Renal cortex interstitium (tissue), 15 donors: ENCODE measurements around the gene LRRFIP1. TPM values are rescaled to one million over a fixed set of nuclear protein-coding genes. Genes with fewer than 3 reads are reported as not detected.

Source experiments
- DNase-seq, 11 donors: peaks; one replicate each; pipeline ENCODE4 v3.0.0-alpha.2; 2013; ENCODE audit warnings: low read depth in 9 of 11, low spot score in 4 of 11; ENCODE audit errors: extremely low read depth in 1 of 11
- long read RNA-seq, 16 experiments: transcript quantifications; one replicate each; lab custom pipeline, GENCODE V29; 2026
- polyA plus RNA-seq, 3 donors: library from polyadenylated mRNA; unstranded; fragments of 120-200 nt; gene quantifications; one replicate each; pipeline ENCODE4 v1.2.1, GENCODE V29; 2013; ENCODE audit not compliant: insufficient read length in 3 of 3

LRRFIP1 gene
- 100 to 1,000 TPM in 1 of 3 donors, 10 to 100 TPM in 2; 76.2 to 104 (median 94.4) TPM for polyA plus RNA-seq
- long read RNA-seq, donor 1, partial matches to known transcripts = 17 of 24 reads
- long read RNA-seq, donor 1, other reads (novel, unspliced or antisense) = 5 of 24 reads
- long read RNA-seq, donor 2, full-length matches to known transcripts = 7 of 32 reads
- long read RNA-seq, donor 2, partial matches to known transcripts = 25 of 32 reads
- long read RNA-seq, donor 2, other reads (novel, unspliced or antisense) = 0 of 32 reads
- long read RNA-seq, donor 3, full-length matches to known transcripts = 9 of 16 reads
- long read RNA-seq, donor 3, partial matches to known transcripts = 0 of 16 reads
- long read RNA-seq, donor 3, other reads (novel, unspliced or antisense) = 7 of 16 reads
- long read RNA-seq, donor 4, transcript LRRFIP1-202 (8 exons, 3,709 nt) = major isoform, 12 of 12 reads
- long read RNA-seq, donor 4, partial matches to known transcripts = 0 of 12 reads
- long read RNA-seq, donor 4, other reads (novel, unspliced or antisense) = 0 of 12 reads
- long read RNA-seq, donor 5 = 0 reads
- long read RNA-seq, donor 6, transcript LRRFIP1-202 (8 exons, 3,709 nt) = major isoform, 8 of 67 reads
- long read RNA-seq, donor 6, partial matches to known transcripts = 56 of 67 reads
- long read RNA-seq, donor 6, other reads (novel, unspliced or antisense) = 0 of 67 reads
- long read RNA-seq, donor 7, partial matches to known transcripts = 19 of 30 reads
- long read RNA-seq, donor 7, other reads (novel, unspliced or antisense) = 6 of 30 reads
- long read RNA-seq, donor 8, transcript LRRFIP1-202 (8 exons, 3,709 nt) = major isoform, 6 of 62 reads
- long read RNA-seq, donor 8, partial matches to known transcripts = 47 of 62 reads
- long read RNA-seq, donor 8, other reads (novel, unspliced or antisense) = 5 of 62 reads
- long read RNA-seq, donor 9, transcript LRRFIP1-202 (8 exons, 3,709 nt) = major isoform, 9 of 9 reads
- long read RNA-seq, donor 9, partial matches to known transcripts = 0 of 9 reads
- long read RNA-seq, donor 9, other reads (novel, unspliced or antisense) = 0 of 9 reads
- long read RNA-seq, donor 10, transcript LRRFIP1-202 (8 exons, 3,709 nt) = major isoform, 6 of 18 reads
- long read RNA-seq, donor 10, partial matches to known transcripts = 6 of 18 reads
- long read RNA-seq, donor 10, other reads (novel, unspliced or antisense) = 6 of 18 reads
- long read RNA-seq, donor 11, transcript LRRFIP1-202 (8 exons, 3,709 nt) = major isoform, 6 of 29 reads
- long read RNA-seq, donor 11, partial matches to known transcripts = 13 of 29 reads
- long read RNA-seq, donor 11, other reads (novel, unspliced or antisense) = 10 of 29 reads
- long read RNA-seq, donor 12, partial matches to known transcripts = 0 of 1 reads
- long read RNA-seq, donor 12, other reads (novel, unspliced or antisense) = 0 of 1 reads
- long read RNA-seq, donor 13, partial matches to known transcripts = 41 of 44 reads
- long read RNA-seq, donor 13, other reads (novel, unspliced or antisense) = 0 of 44 reads
- long read RNA-seq, donor 14, partial matches to known transcripts = 7 of 9 reads
- long read RNA-seq, donor 14, other reads (novel, unspliced or antisense) = 0 of 9 reads
- long read RNA-seq, donor 15, partial matches to known transcripts = 0 of 2 reads
- long read RNA-seq, donor 15, other reads (novel, unspliced or antisense) = 0 of 2 reads
- long read RNA-seq, donor 16, transcript LRRFIP1-202 (8 exons, 3,709 nt) = major isoform, 17 of 92 reads
- long read RNA-seq, donor 16, partial matches to known transcripts = 52 of 92 reads
- long read RNA-seq, donor 16, other reads (novel, unspliced or antisense) = 23 of 92 reads

GRCh38 chr2:237627441-237628246, at the start of gene LRRFIP1:
Gene LRRFIP1, plus strand, starts transcription at chr2:237627587. Its CDS starts 58 bp downstream, at chr2:237627645.
- peak in 1 of 11 donors; percentile 35 for DNase-seq

GRCh38 chr2:237577956-237578870, 49.2 kb upstream of the LRRFIP1 start:
- no peak for DNase-seq

- DNase-seq = no peak
Observed at GRCh38 chr2:237581326-237581725, 46.1 kb upstream of the LRRFIP1 start.

GRCh38 chr2:237581751-237582746, 45.3 kb upstream of the LRRFIP1 start:
- DNase-seq = peak in 5 of 11 donors; percentile 64 to 72 (median 67)

- DNase-seq = no peak
Observed at GRCh38 chr2:237583385-237584295, 43.7 kb upstream of the LRRFIP1 start.

GRCh38 chr2:237585590-237586221, 41.7 kb upstream of the LRRFIP1 start:
- DNase-seq = no peak

GRCh38 chr2:237588044-237588696, 39.2 kb upstream of the LRRFIP1 start:
- no peak for DNase-seq

GRCh38 chr2:237590272-237591140, 36.9 kb upstream of the LRRFIP1 start, which contains the start of gene RAB17:
Gene RAB17, minus strand, starts transcription at chr2:237590734. Its CDS starts 4,580 bp downstream, at chr2:237586154.
- peak in 1 of 11 donors; percentile 47 for DNase-seq

- DNase-seq = no peak
Observed at GRCh38 chr2:237591141-237591881, 36.1 kb upstream of the LRRFIP1 start.

GRCh38 chr2:237592425-237592980, 34.9 kb upstream of the LRRFIP1 start:
- no peak for DNase-seq

GRCh38 chr2:237593036-237593435, 34.4 kb upstream of the LRRFIP1 start:
- no peak for DNase-seq
